ENCODE data around the gene KDM4B.

DNA sequence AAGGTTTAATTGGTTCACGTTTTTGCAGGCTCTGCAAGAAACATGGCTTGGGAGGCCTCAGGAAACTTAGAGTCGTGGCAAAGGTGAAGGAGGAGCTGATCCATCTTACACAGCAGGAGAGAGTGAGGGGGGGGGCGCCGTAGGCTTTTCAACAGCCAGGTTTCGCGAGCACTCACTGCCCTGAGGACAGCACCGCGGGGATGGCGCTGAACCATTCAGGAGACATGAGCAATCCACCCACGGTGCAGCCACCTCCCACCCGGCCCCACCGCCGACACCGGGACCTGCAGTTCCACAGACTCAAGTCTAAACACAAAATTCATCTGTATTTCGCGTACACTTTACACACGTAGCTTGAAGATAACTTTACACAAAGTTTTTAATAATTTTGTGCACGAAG lies 73.6 kb downstream of the KDM4B start:
- TF ChIP-seq, protein P1, sequence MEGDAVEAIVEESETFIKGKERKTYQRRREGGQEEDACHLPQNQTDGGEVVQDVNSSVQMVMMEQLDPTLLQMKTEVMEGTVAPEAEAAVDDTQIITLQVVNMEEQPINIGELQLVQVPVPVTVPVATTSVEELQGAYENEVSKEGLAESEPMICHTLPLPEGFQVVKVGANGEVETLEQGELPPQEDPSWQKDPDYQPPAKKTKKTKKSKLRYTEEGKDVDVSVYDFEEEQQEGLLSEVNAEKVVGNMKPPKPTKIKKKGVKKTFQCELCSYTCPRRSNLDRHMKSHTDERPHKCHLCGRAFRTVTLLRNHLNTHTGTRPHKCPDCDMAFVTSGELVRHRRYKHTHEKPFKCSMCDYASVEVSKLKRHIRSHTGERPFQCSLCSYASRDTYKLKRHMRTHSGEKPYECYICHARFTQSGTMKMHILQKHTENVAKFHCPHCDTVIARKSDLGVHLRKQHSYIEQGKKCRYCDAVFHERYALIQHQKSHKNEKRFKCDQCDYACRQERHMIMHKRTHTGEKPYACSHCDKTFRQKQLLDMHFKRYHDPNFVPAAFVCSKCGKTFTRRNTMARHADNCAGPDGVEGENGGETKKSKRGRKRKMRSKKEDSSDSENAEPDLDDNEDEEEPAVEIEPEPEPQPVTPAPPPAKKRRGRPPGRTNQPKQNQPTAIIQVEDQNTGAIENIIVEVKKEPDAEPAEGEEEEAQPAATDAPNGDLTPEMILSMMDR (IDR thresholded peaks at IDR 0.05; ENCODE audit: borderline replicate concordance, extremely low read depth, low read length, poor library complexity, severe bottlenecking) = no peak
- TF ChIP-seq EZH2 (IDR thresholded peaks at IDR 0.05; ENCODE audit: borderline replicate concordance, low read depth, low read length, severe bottlenecking) = no peak

Data from DND-41 (cell line).